GM23338 (cell line): ENCODE results near the gene CELA1. TPM values are rescaled to one million over a fixed set of nuclear protein-coding genes. Genes with fewer than 3 reads are reported as not detected.

Experiments
- ATAC-seq: fragments of 200-7000 bp; cut with Tn5 transposase; 3 replicates; pipeline ENCODE4 v1.9.1; 2020
- DNase-seq: peaks from one replicate; pipeline ENCODE4 v3.0.0-alpha.2; 2015; ENCODE audit warnings: low spot score
- H2AFZ ChIP-seq: fragments of 200-600 bp; sonication (generic); 2 replicates; pipeline ENCODE4 v1.8.0; 2016; ENCODE audit warnings: antibody characterized with exemption, mild to moderate bottlenecking, moderate library complexity
- H3F3A ChIP-seq: fragments of 200-600 bp; sonication (generic); replicated peaks from 2 replicates; pipeline ENCODE4 v1.8.0; 2017; ENCODE audit warnings: antibody characterized with exemption, mixed run types, low read depth
- H3K27ac ChIP-seq: fragments of 200-600 bp; sonication (generic); 2 replicates; pipeline ENCODE4 v1.6.1; 2016; ENCODE audit warnings: low read depth
- H3K27me3 ChIP-seq: fragments of 200-600 bp; sonication (generic); 2 replicates; pipeline ENCODE4 v1.8.0; 2016; ENCODE audit warnings: mild to moderate bottlenecking, mixed run types, moderate library complexity; ENCODE audit not compliant: insufficient read depth
- H3K36me3 ChIP-seq: fragments of 200-600 bp; sonication (generic); 2 replicates; pipeline ENCODE4 v1.8.0; 2016; ENCODE audit warnings: mild to moderate bottlenecking; ENCODE audit not compliant: insufficient read depth
- H3K4me1 ChIP-seq: fragments of 200-600 bp; sonication (generic); 2 replicates; pipeline ENCODE4 v1.8.0; 2016; ENCODE audit warnings: mild to moderate bottlenecking, moderate library complexity; ENCODE audit not compliant: insufficient read depth
- H3K4me2 ChIP-seq: fragments of 200-600 bp; sonication (generic); 2 replicates; pipeline ENCODE4 v1.7.1; 2017; ENCODE audit warnings: mixed run types
- H3K4me3 ChIP-seq: fragments of 200-600 bp; sonication (generic); 2 replicates; pipeline ENCODE4 v1.6.1; 2016; ENCODE audit warnings: mixed run types
- H3K79me2 ChIP-seq: fragments of 200-600 bp; sonication (generic); replicated peaks from 2 replicates; pipeline ENCODE4 v1.8.0; 2017; ENCODE audit warnings: mild to moderate bottlenecking; ENCODE audit not compliant: insufficient read depth
- H3K9me2 ChIP-seq: fragments of 200-600 bp; sonication (generic); 2 replicates; pipeline ENCODE4 v1.8.0; 2017; ENCODE audit not compliant: insufficient read depth
- H4K20me1 ChIP-seq: fragments of 200-600 bp; sonication (generic); replicated peaks from 2 replicates; pipeline ENCODE4 v1.8.0; 2017; ENCODE audit warnings: mild to moderate bottlenecking; ENCODE audit not compliant: insufficient read depth
- H3K27ac Mint-ChIP-seq: 2 replicates; pipeline ENCODE4 v1.8.0; 2020; ENCODE audit warnings: inconsistent platforms, mild to moderate bottlenecking, moderate library complexity, mixed read lengths
- H3K27me3 Mint-ChIP-seq: 3 replicates; pipeline ENCODE4 v1.8.0; 2022; ENCODE audit warnings: low read depth, mild to moderate bottlenecking, moderate library complexity, mixed read lengths, inconsistent platforms; ENCODE audit not compliant: insufficient read depth, poor library complexity
- H3K36me3 Mint-ChIP-seq: 3 replicates; pipeline ENCODE4 v1.8.0; 2021; ENCODE audit warnings: low read depth, mild to moderate bottlenecking, inconsistent platforms, moderate library complexity, mixed read lengths
- H3K4me1 Mint-ChIP-seq: 3 replicates; pipeline ENCODE4 v1.8.0; 2020; ENCODE audit warnings: mild to moderate bottlenecking, inconsistent platforms, mixed read lengths
- H3K4me3 Mint-ChIP-seq: 3 replicates; pipeline ENCODE4 v1.8.0; 2021; ENCODE audit warnings: moderate library complexity, mild to moderate bottlenecking, inconsistent platforms, mixed read lengths
- H3K9me3 Mint-ChIP-seq: 3 replicates; pipeline ENCODE4 v1.8.0; 2020; ENCODE audit warnings: moderate library complexity, mild to moderate bottlenecking, inconsistent platforms, mixed read lengths
- CREB1 ChIP-seq: fragments of 250-450 bp; sonication (Bioruptor Pico); IDR thresholded peaks from 2 replicates; pipeline ENCODE4 v1.5.0; 2020; ENCODE audit warnings: low read depth, mild to moderate bottlenecking, moderate library complexity
- EZH2 ChIP-seq: fragments of 200-600 bp; sonication (generic); IDR thresholded peaks from one replicate; pipeline ENCODE4 v1.8.0; 2017; ENCODE audit warnings: antibody characterized with exemption, mild to moderate bottlenecking, low read depth; ENCODE audit not compliant: unreplicated experiment
- EZH2phosphoT487 ChIP-seq: fragments of 200-600 bp; sonication (generic); IDR thresholded peaks from one replicate; pipeline ENCODE4 v1.8.1; 2018; ENCODE audit warnings: antibody characterized with exemption; ENCODE audit not compliant: unreplicated experiment
- JUNB ChIP-seq: IDR thresholded peaks from one replicate; pipeline ENCODE4 v1.6.1; 2016; ENCODE audit warnings: antibody characterized with exemption; ENCODE audit not compliant: unreplicated experiment
- NANOG ChIP-seq: IDR thresholded peaks from 2 replicates; pipeline ENCODE4 v1.6.1; 2016; ENCODE audit warnings: antibody characterized with exemption, borderline replicate concordance
- POLR2AphosphoS5 ChIP-seq: IDR thresholded peaks from 2 replicates; pipeline ENCODE4 v1.6.1; 2016; ENCODE audit warnings: antibody characterized with exemption, low read depth
- REST ChIP-seq: IDR thresholded peaks from one replicate; pipeline ENCODE4 v1.6.1; 2018; ENCODE audit warnings: antibody characterized with exemption; ENCODE audit not compliant: unreplicated experiment
- STAT1 ChIP-seq: IDR thresholded peaks from one replicate; pipeline ENCODE4 v1.6.1; 2016; ENCODE audit warnings: antibody characterized with exemption; ENCODE audit not compliant: unreplicated experiment
- ZNF114 ChIP-seq: fragments of 250-450 bp; sonication (Bioruptor Pico); IDR thresholded peaks from 2 replicates; pipeline ENCODE4 v1.5.0; 2020; ENCODE audit warnings: mild to moderate bottlenecking, moderate library complexity
- ZNF331 ChIP-seq: fragments of 250-450 bp; sonication (Bioruptor Pico); IDR thresholded peaks from 2 replicates; pipeline ENCODE4 v1.5.0; 2020; ENCODE audit warnings: low read depth, mild to moderate bottlenecking, moderate library complexity
- polyA plus RNA-seq: library from polyadenylated mRNA; unstranded; fragments of >200 nt; fragmentation: Nextera tagmentation; extraction: Ambion mirVana; gene quantifications from 2 replicates; pipeline ENCODE4 v1.2.1, GENCODE V29; 2016
- total RNA-seq: library from RNA; depleted of rRNA; stranded (reverse); fragments of >200 nt; shearing (Covaris generic); gene quantifications from 2 replicates; pipeline ENCODE4 v1.2.3, GENCODE V29; 2014
- TF ChIP-seq, protein P1 (sequence below), 2 experiments: fragments of 200-600 bp in 1 of 2; sonication (generic) in 1 of 2; conservative IDR thresholded peaks; 2 replicates each; pipeline versions ENCODE4 v1.5.1 to v1.6.1; 2016 to 2017; ENCODE audit warnings: antibody characterized with exemption in 2 of 2, low read depth in 2 of 2, mild to moderate bottlenecking in 2 of 2, moderate library complexity in 1 of 2
- TF ChIP-seq, protein P2 (sequence below): IDR thresholded peaks from 2 replicates; pipeline ENCODE4 v1.6.1; 2016; ENCODE audit warnings: antibody characterized with exemption

CELA1 gene
- total and polyA plus RNA-seq, 2 experiments from 2014 or later = not detected

DNA sequence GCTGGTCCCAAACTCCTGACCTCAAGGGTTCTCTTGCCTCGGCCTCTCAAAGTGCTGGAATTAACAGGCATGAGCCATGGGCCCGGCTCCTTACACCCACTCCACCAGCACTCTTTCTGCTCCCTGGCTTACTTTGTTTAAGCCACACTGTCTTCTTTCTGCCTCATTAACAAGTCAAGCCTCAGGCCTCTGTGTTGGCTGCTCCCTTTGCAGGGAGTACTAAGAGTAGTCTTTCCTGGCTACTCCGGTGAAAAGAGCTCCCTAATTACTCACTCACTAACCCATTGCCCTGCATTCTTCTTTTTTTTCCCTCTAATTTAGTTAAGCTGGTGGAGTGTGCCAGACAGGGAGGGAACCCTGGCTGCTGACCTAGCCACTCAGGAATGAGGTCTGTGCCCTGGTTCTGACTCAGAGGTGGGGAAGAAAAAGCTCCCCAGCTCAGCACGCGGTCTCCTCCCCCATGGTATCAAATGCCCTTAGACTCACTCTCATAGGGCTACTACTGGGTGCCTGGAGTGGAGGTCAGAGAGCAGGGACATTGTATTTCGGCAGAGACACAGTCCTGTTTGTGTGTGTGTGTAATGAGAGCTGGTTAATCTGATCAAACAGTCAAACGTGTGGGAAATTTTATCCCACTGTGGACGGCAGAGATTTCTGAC lies 24.9 kb upstream of the CELA1 start (continued):
- TF ChIP-seq, protein P1, sequence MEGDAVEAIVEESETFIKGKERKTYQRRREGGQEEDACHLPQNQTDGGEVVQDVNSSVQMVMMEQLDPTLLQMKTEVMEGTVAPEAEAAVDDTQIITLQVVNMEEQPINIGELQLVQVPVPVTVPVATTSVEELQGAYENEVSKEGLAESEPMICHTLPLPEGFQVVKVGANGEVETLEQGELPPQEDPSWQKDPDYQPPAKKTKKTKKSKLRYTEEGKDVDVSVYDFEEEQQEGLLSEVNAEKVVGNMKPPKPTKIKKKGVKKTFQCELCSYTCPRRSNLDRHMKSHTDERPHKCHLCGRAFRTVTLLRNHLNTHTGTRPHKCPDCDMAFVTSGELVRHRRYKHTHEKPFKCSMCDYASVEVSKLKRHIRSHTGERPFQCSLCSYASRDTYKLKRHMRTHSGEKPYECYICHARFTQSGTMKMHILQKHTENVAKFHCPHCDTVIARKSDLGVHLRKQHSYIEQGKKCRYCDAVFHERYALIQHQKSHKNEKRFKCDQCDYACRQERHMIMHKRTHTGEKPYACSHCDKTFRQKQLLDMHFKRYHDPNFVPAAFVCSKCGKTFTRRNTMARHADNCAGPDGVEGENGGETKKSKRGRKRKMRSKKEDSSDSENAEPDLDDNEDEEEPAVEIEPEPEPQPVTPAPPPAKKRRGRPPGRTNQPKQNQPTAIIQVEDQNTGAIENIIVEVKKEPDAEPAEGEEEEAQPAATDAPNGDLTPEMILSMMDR (conservative IDR thresholded peaks at IDR 0.05; ENCODE audit: low read depth in 2 of 2) = no peak
- no peak for TF ChIP-seq EZH2phosphoT487
- TF ChIP-seq NANOG = no peak
- TF ChIP-seq, protein P2, sequence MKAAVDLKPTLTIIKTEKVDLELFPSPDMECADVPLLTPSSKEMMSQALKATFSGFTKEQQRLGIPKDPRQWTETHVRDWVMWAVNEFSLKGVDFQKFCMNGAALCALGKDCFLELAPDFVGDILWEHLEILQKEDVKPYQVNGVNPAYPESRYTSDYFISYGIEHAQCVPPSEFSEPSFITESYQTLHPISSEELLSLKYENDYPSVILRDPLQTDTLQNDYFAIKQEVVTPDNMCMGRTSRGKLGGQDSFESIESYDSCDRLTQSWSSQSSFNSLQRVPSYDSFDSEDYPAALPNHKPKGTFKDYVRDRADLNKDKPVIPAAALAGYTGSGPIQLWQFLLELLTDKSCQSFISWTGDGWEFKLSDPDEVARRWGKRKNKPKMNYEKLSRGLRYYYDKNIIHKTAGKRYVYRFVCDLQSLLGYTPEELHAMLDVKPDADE = no peak
- no peak for TF ChIP-seq CREB1

DNA sequence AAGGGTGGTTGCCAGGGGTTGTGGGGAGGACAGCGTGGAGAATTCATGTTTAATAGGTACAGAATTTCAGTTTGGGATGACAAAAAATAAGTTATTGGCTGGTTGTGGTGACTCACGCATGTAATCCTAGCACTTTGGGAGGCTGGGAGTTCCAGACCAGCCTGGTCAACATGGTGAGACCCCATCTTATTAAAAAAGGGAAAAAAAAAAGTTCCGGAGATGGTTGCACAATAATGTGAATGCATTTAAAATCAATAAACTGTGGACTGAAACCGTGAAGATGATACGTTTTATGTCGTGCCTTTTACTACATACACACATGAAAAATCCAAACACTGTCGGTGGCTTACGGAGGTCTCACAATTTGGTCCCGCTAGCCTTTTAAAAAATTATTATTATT lies 24.2 kb upstream of the CELA1 start:
- H3K4me1 Mint-ChIP-seq = peaks cover 26% of the 10 kb centered on the region
- Histone ChIP-seq H3F3A (0 out of 2 replicates have a peak, but pooled peaks cover 2% of the 10 kb centered on the region), H3K79me2 (no peaks in the 10 kb centered on the region), H3K36me3 (no peaks in the 10 kb centered on the region; the same call in 1 of the 2 replicates), H4K20me1 (no peaks in the 10 kb centered on the region; the same call in 1 of the 2 replicates), H2AFZ (no peak overlapping the region), H3K4me2 (no peak overlapping the region), H3K4me3 (no peak overlapping the region), H3K9me2 (no peaks in the 10 kb centered on the region), H3K27me3 (no peaks in the 10 kb centered on the region), H3K4me1 (peaks cover 12% of the 10 kb centered on the region; the same call in 1 of the 2 replicates), H3K27ac (no peak overlapping the region)
- no peak overlapping the region for H3K4me3 Mint-ChIP-seq
- peaks cover 2% of the 10 kb centered on the region for H3K27me3 Mint-ChIP-seq
- ATAC-seq (no peak), DNase-seq (no peak)
- no peaks in the 10 kb centered on the region for H3K9me3 Mint-ChIP-seq
- H3K36me3 Mint-ChIP-seq = peaks cover 16% of the 10 kb centered on the region
- no peak overlapping the region for H3K27ac Mint-ChIP-seq
- no peak for TF ChIP-seq REST
- TF ChIP-seq STAT1 = no peak
- TF ChIP-seq EZH2phosphoT487 = no peak
- TF ChIP-seq EZH2 = no peak
- no peak for TF ChIP-seq ZNF331 (CRISPR knock-in tag)
- TF ChIP-seq JUNB = no peak
- TF ChIP-seq, protein P2 = no peak
- no peak for TF ChIP-seq CREB1
- TF ChIP-seq POLR2AphosphoS5 = no peak
- no peak for TF ChIP-seq ZNF114
